ENCODE results near the gene TGIF2. TPM values are rescaled to one million over a fixed set of nuclear protein-coding genes. Genes with fewer than 3 reads are reported as not detected.

Gene TGIF2
- total and polyA plus RNA-seq, 2 of the 8 experiments (the other 6 are each of a cell fraction or from before 2014, with no cell fraction given): 49.7 to 76.7 TPM

- FAIRE-seq (no peak), DNase-seq (ENCODE audit: low read depth in 1 of 2, low spot score in 2 of 2) (peak in 1 of 2 experiments; percentile 81)
- Histone ChIP-seq H2BK12ac (ENCODE audit: low read depth, low read length) (peak overlapping the region; percentile 97), H3K4me3 (ENCODE audit: extremely low read depth in 1 of 4, insufficient read depth in 2 of 4, low read depth in 3 of 4, low read length in 4 of 4) (peak overlapping the region; percentile 63 to 98 (median 78)), H3K79me1 (ENCODE audit: low read depth, low read length) (peaks cover 10% of the 10 kb centered on the region), H2BK120ac (replicated peaks; ENCODE audit: low read depth, low read length) (peak overlapping the region; percentile 80), H4K91ac (replicated peaks; ENCODE audit: insufficient read length, low read length) (peak overlapping the region; percentile 94), H4K5ac (ENCODE audit: insufficient read length, low read depth, low read length) (peak overlapping the region; percentile 75), H3K79me2 (ENCODE audit: control insufficient read depth in 1 of 2, insufficient read depth in 2 of 2, low read length in 2 of 2) (peaks cover 16 to 53% of the 10 kb centered on the region in 2 experiments), H3K23ac (ENCODE audit: insufficient read length) (no peak overlapping the region), H3K4me2 (ENCODE audit: insufficient read depth in 1 of 2, low read depth in 2 of 2, low read length in 2 of 2) (peak overlapping the region; percentile 73 to 99), H3K27me3 (replicated peaks in 1 of 4; ENCODE audit: control insufficient read depth in 3 of 4, extremely low read depth in 1 of 4, insufficient read depth in 3 of 4, low read length in 3 of 4) (no peaks in the 10 kb centered on the region), H4K8ac (ENCODE audit: extremely low read depth, insufficient read depth, low read length) (peak overlapping the region; percentile 96), H3K36me3 (ENCODE audit: control insufficient read depth in 2 of 4, insufficient read depth in 4 of 4, low read length in 3 of 4) (peaks cover 0 to 10% (median 3%) of the 10 kb centered on the region in 4 experiments; a peak in 5 of 8 replicates), H3K4ac (replicated peaks; ENCODE audit: insufficient read length, low read depth, low read length) (no peak overlapping the region), H3K9ac (replicated peaks in 1 of 4; ENCODE audit: extremely low read depth in 1 of 4, low read depth in 3 of 4, low read length in 3 of 4) (peak overlapping the region; percentile 85 to 89 (median 86)), H2BK20ac (ENCODE audit: low read length) (no peak overlapping the region), H3K23me2 (ENCODE audit: low read depth, low read length) (peaks cover 17% of the 10 kb centered on the region), H2BK5ac (ENCODE audit: low read depth, low read length) (peak overlapping the region; percentile 48; the same call in 1 of the 2 replicates), H3K27ac (ENCODE audit: low read depth, low read length) (peak overlapping the region; percentile 74), H3K18ac (ENCODE audit: extremely low read depth, low read length) (peak overlapping the region; percentile 83), H2AK5ac (ENCODE audit: low read depth, low read length) (peak overlapping the region; percentile 72), H3K56ac (replicated peaks; ENCODE audit: insufficient read length, low read depth, low read length) (peak overlapping the region; percentile 84), H2BK15ac (ENCODE audit: low read length) (no peak overlapping the region), H3K9me3 (ENCODE audit: insufficient read depth in 2 of 2, low read depth in 1 of 2, low read length in 1 of 2) (no peaks in the 10 kb centered on the region), H2AFZ (ENCODE audit: low read length) (no peak overlapping the region), H4K20me1 (replicated peaks in 1 of 2; ENCODE audit: control insufficient read depth in 1 of 2, insufficient read depth in 2 of 2, low read length in 2 of 2) (peaks cover 4% of the 10 kb centered on the region in 2 experiments), H3K14ac (ENCODE audit: insufficient read length) (no peak overlapping the region), H3K4me1 (replicated peaks in 1 of 4; ENCODE audit: control insufficient read depth in 3 of 4, insufficient read depth in 4 of 4, low read length in 3 of 4) (peaks cover 14 to 31% (median 18%) of the 10 kb centered on the region in 4 experiments)
- ChIA-PET CTCF (ENCODE audit: partially characterized antibody) (interaction anchor here (0.6 to 18.0 kb wide), 7 partner anchors 13 to 202 kb away, joined by 3 to 202 read pairs (median 5); partner anchors contain the start of genes MYL9 and RAB5IF), POLR2A (ENCODE audit: partially characterized antibody) (interaction anchor here (0.8 to 17.6 kb wide), 13 partner anchors 9 to 290 kb away, joined by 3 to 388 read pairs (median 4); partner anchors contain the start of gene RAB5IF)
- WGBS, 2 experiments (ENCODE audit: extremely low coverage in 1 of 2, insufficient coverage in 1 of 2, insufficient read length in 1 of 2, insufficient replicate concordance in 2 of 2, low coverage in 1 of 2, low lambda C conversion rate in 2 of 2, missing lambda C conversion rate in 1 of 2): 1% methylated on average over 44 of the region's 69 CpGs; no CpG with 5 or more reads in 1 of the 2 experiments
- TF ChIP-seq GABPA (IDR thresholded peaks at IDR 0.05; ENCODE audit: borderline replicate concordance, insufficient read depth, low read length) (no peak), EGR1 (IDR thresholded peaks at IDR 0.05; ENCODE audit: borderline replicate concordance, low read depth, low read length) (0 out of 2 replicates have a peak, but pooled peaks have one; percentile 26), POLR2A (IDR thresholded peaks at IDR 0.05; ENCODE audit: control extremely low read depth in 1 of 2, low read depth in 2 of 2, low read length in 2 of 2) (peak; percentile 46 to 70), RFX5 (IDR thresholded peaks at IDR 0.05; ENCODE audit: borderline replicate concordance, low read depth, low read length) (no peak), MAFK (IDR thresholded peaks at IDR 0.05; ENCODE audit: low read depth, low read length) (no peak), JUN (IDR thresholded peaks at IDR 0.05; ENCODE audit: low read depth, low read length) (no peak), BRCA1 (IDR thresholded peaks at IDR 0.05; ENCODE audit: low read depth, low read length) (no peak), HDAC2 (IDR thresholded peaks at IDR 0.05; ENCODE audit: borderline replicate concordance in 1 of 2, low read depth in 2 of 2, low read length in 2 of 2) (peak in 1 of 2 experiments; percentile 45; a peak in 1 of 4 replicates), GTF2F1 (IDR thresholded peaks at IDR 0.05; ENCODE audit: borderline replicate concordance, low read depth, low read length) (no peak), PHF8 (conservative IDR thresholded peaks at IDR 0.05; ENCODE audit: low read depth, low read length) (peak; percentile 33)
- TF ChIP-seq, protein P1, sequence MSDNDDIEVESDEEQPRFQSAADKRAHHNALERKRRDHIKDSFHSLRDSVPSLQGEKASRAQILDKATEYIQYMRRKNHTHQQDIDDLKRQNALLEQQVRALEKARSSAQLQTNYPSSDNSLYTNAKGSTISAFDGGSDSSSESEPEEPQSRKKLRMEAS (IDR thresholded peaks at IDR 0.05): peak; percentile 96
These were observed 1.2 kb downstream of the TGIF2 start for GRCh38 chr20:36574366-36575135.
